ENCODE results near the gene PLPPR1.

The PLPPR1 gene

GRCh38 chr9:101307524-101308213 is 279.1 kb downstream of the PLPPR1 start:
- Histone ChIP-seq H3K9me3 (ENCODE audit: control insufficient read depth, low read depth, low read length) (no peaks in the 10 kb centered on the region), H3K27ac (ENCODE audit: low read length) (no peak overlapping the region), H3K36me3 (ENCODE audit: control insufficient read depth, low read depth, low read length) (no peaks in the 10 kb centered on the region), H3K27me3 (ENCODE audit: control insufficient read depth, insufficient read depth, low read length) (no peaks in the 10 kb centered on the region), H3K4me3 (ENCODE audit: low read length) (no peak overlapping the region), H3K9ac (ENCODE audit: low read length) (no peak overlapping the region), H3K4me1 (ENCODE audit: control insufficient read depth, low read depth, low read length) (no peaks in the 10 kb centered on the region)

- Histone ChIP-seq H3K27me3 (ENCODE audit: control insufficient read depth, insufficient read depth, low read length) (no peaks in the 10 kb centered on the region), H3K36me3 (ENCODE audit: control insufficient read depth, low read depth, low read length) (no peaks in the 10 kb centered on the region), H3K9me3 (ENCODE audit: control insufficient read depth, low read depth, low read length) (no peaks in the 10 kb centered on the region), H3K4me3 (ENCODE audit: low read length) (no peak overlapping the region), H3K4me1 (ENCODE audit: control insufficient read depth, low read depth, low read length) (no peaks in the 10 kb centered on the region), H3K27ac (ENCODE audit: low read length) (no peak overlapping the region), H3K9ac (ENCODE audit: low read length) (no peak overlapping the region)
Observed at GRCh38 chr9:101309139-101309538, 280.6 kb downstream of the PLPPR1 start.

- H3K9ac ChIP-seq (ENCODE audit: low read length), result no peak overlapping the region
- no peaks in the 10 kb centered on the region for H3K27me3 ChIP-seq (ENCODE audit: control insufficient read depth, insufficient read depth, low read length)
- no peaks in the 10 kb centered on the region for H3K4me1 ChIP-seq (ENCODE audit: control insufficient read depth, low read depth, low read length)
- no peaks in the 10 kb centered on the region for H3K36me3 ChIP-seq (ENCODE audit: control insufficient read depth, low read depth, low read length)
- H3K4me3 ChIP-seq (ENCODE audit: low read length), result no peak overlapping the region
- no peaks in the 10 kb centered on the region for H3K9me3 ChIP-seq (ENCODE audit: control insufficient read depth, low read depth, low read length)
- H3K27ac ChIP-seq (ENCODE audit: low read length), result no peak overlapping the region
Observed at GRCh38 chr9:101311191-101311590, 282.7 kb downstream of the PLPPR1 start.

GRCh38 chr9:101311758-101312420 is 283.4 kb downstream of the PLPPR1 start:
- no peak overlapping the region for H3K9ac ChIP-seq (ENCODE audit: low read length)
- no peaks in the 10 kb centered on the region for H3K27me3 ChIP-seq (ENCODE audit: control insufficient read depth, insufficient read depth, low read length)
- H3K4me3 ChIP-seq (ENCODE audit: low read length), result no peak overlapping the region
- no peaks in the 10 kb centered on the region for H3K4me1 ChIP-seq (ENCODE audit: control insufficient read depth, low read depth, low read length)
- H3K27ac ChIP-seq (ENCODE audit: low read length), result no peak overlapping the region
- no peaks in the 10 kb centered on the region for H3K36me3 ChIP-seq (ENCODE audit: control insufficient read depth, low read depth, low read length)
- no peaks in the 10 kb centered on the region for H3K9me3 ChIP-seq (ENCODE audit: control insufficient read depth, low read depth, low read length)

GRCh38 chr9:101312661-101313060 is 284.1 kb downstream of the PLPPR1 start:
- no peak overlapping the region for H3K4me3 ChIP-seq (ENCODE audit: low read length)
- H3K4me1 ChIP-seq (ENCODE audit: control insufficient read depth, low read depth, low read length), result no peaks in the 10 kb centered on the region
- H3K27ac ChIP-seq (ENCODE audit: low read length), result no peak overlapping the region
- no peaks in the 10 kb centered on the region for H3K36me3 ChIP-seq (ENCODE audit: control insufficient read depth, low read depth, low read length)
- no peaks in the 10 kb centered on the region for H3K9me3 ChIP-seq (ENCODE audit: control insufficient read depth, low read depth, low read length)
- H3K27me3 ChIP-seq (ENCODE audit: control insufficient read depth, insufficient read depth, low read length), result no peaks in the 10 kb centered on the region
- no peak overlapping the region for H3K9ac ChIP-seq (ENCODE audit: low read length)

- Histone ChIP-seq H3K9ac (ENCODE audit: low read length) (no peak overlapping the region), H3K9me3 (ENCODE audit: control insufficient read depth, low read depth, low read length) (no peaks in the 10 kb centered on the region)
Observed at GRCh38 chr9:101315112-101315450, 286.6 kb downstream of the PLPPR1 start.

GRCh38 chr9:101317735-101318134 is 289.2 kb downstream of the PLPPR1 start:
- H3K4me1 ChIP-seq (ENCODE audit: control insufficient read depth, low read depth, low read length), result no peaks in the 10 kb centered on the region
- H3K9me3 ChIP-seq (ENCODE audit: control insufficient read depth, low read depth, low read length), result no peaks in the 10 kb centered on the region
- no peak overlapping the region for H3K4me3 ChIP-seq (ENCODE audit: low read length)
- no peaks in the 10 kb centered on the region for H3K27me3 ChIP-seq (ENCODE audit: control insufficient read depth, insufficient read depth, low read length)
- H3K9ac ChIP-seq (ENCODE audit: low read length), result no peak overlapping the region
- no peak overlapping the region for H3K27ac ChIP-seq (ENCODE audit: low read length)
- H3K36me3 ChIP-seq (ENCODE audit: control insufficient read depth, low read depth, low read length), result no peaks in the 10 kb centered on the region

More at GRCh38 chr9:101315112-101315450, 286.6 kb downstream of the PLPPR1 start:
- H3K4me1 ChIP-seq (ENCODE audit: control insufficient read depth, low read depth, low read length), result no peaks in the 10 kb centered on the region
- H3K27ac ChIP-seq (ENCODE audit: low read length), result no peak overlapping the region
- H3K27me3 ChIP-seq (ENCODE audit: control insufficient read depth, insufficient read depth, low read length), result no peaks in the 10 kb centered on the region
- no peaks in the 10 kb centered on the region for H3K36me3 ChIP-seq (ENCODE audit: control insufficient read depth, low read depth, low read length)
- no peak overlapping the region for H3K4me3 ChIP-seq (ENCODE audit: low read length)

GRCh38 chr9:101323129-101323528 is 294.6 kb downstream of the PLPPR1 start:
- no peak overlapping the region for H3K27ac ChIP-seq (ENCODE audit: low read length)
- H3K4me1 ChIP-seq (ENCODE audit: control insufficient read depth, low read depth, low read length), result peaks cover 9% of the 10 kb centered on the region
- H3K36me3 ChIP-seq (ENCODE audit: control insufficient read depth, low read depth, low read length), result no peaks in the 10 kb centered on the region
- H3K27me3 ChIP-seq (ENCODE audit: control insufficient read depth, insufficient read depth, low read length), result no peaks in the 10 kb centered on the region
- no peak overlapping the region for H3K9ac ChIP-seq (ENCODE audit: low read length)
- H3K9me3 ChIP-seq (ENCODE audit: control insufficient read depth, low read depth, low read length), result no peaks in the 10 kb centered on the region
- no peak overlapping the region for H3K4me3 ChIP-seq (ENCODE audit: low read length)

- Histone ChIP-seq H3K4me1 (ENCODE audit: control insufficient read depth, low read depth, low read length) (peaks cover 9% of the 10 kb centered on the region), H3K9ac (ENCODE audit: low read length) (no peak overlapping the region), H3K27ac (ENCODE audit: low read length) (no peak overlapping the region), H3K36me3 (ENCODE audit: control insufficient read depth, low read depth, low read length) (no peaks in the 10 kb centered on the region), H3K4me3 (ENCODE audit: low read length) (no peak overlapping the region), H3K9me3 (ENCODE audit: control insufficient read depth, low read depth, low read length) (no peaks in the 10 kb centered on the region), H3K27me3 (ENCODE audit: control insufficient read depth, insufficient read depth, low read length) (no peaks in the 10 kb centered on the region)
Observed at GRCh38 chr9:101324245-101324804, 295.8 kb downstream of the PLPPR1 start.

- peaks cover 9% of the 10 kb centered on the region for H3K4me1 ChIP-seq (ENCODE audit: control insufficient read depth, low read depth, low read length)
- H3K4me3 ChIP-seq (ENCODE audit: low read length), result no peak overlapping the region
- H3K9me3 ChIP-seq (ENCODE audit: control insufficient read depth, low read depth, low read length), result no peaks in the 10 kb centered on the region
Observed at GRCh38 chr9:101325053-101325452, 296.5 kb downstream of the PLPPR1 start.

GRCh38 chr9:101326035-101326434 is 297.5 kb downstream of the PLPPR1 start:
- Histone ChIP-seq H3K36me3 (ENCODE audit: control insufficient read depth, low read depth, low read length) (no peaks in the 10 kb centered on the region), H3K4me3 (ENCODE audit: low read length) (no peak overlapping the region), H3K9ac (ENCODE audit: low read length) (no peak overlapping the region), H3K4me1 (ENCODE audit: control insufficient read depth, low read depth, low read length) (peaks cover 9% of the 10 kb centered on the region), H3K27me3 (ENCODE audit: control insufficient read depth, insufficient read depth, low read length) (no peaks in the 10 kb centered on the region), H3K27ac (ENCODE audit: low read length) (no peak overlapping the region), H3K9me3 (ENCODE audit: control insufficient read depth, low read depth, low read length) (no peaks in the 10 kb centered on the region)

More at GRCh38 chr9:101325053-101325452, 296.5 kb downstream of the PLPPR1 start:
- H3K36me3 ChIP-seq (ENCODE audit: control insufficient read depth, low read depth, low read length), result no peaks in the 10 kb centered on the region
- no peak overlapping the region for H3K9ac ChIP-seq (ENCODE audit: low read length)
- no peaks in the 10 kb centered on the region for H3K27me3 ChIP-seq (ENCODE audit: control insufficient read depth, insufficient read depth, low read length)
- H3K27ac ChIP-seq (ENCODE audit: low read length), result no peak overlapping the region

GRCh38 chr9:101326501-101326900 is 298.0 kb downstream of the PLPPR1 start:
- no peak overlapping the region for H3K9ac ChIP-seq (ENCODE audit: low read length)
- H3K36me3 ChIP-seq (ENCODE audit: control insufficient read depth, low read depth, low read length), result no peaks in the 10 kb centered on the region
- peaks cover 9% of the 10 kb centered on the region for H3K4me1 ChIP-seq (ENCODE audit: control insufficient read depth, low read depth, low read length)
- H3K27me3 ChIP-seq (ENCODE audit: control insufficient read depth, insufficient read depth, low read length), result no peaks in the 10 kb centered on the region
- no peaks in the 10 kb centered on the region for H3K9me3 ChIP-seq (ENCODE audit: control insufficient read depth, low read depth, low read length)
- no peak overlapping the region for H3K27ac ChIP-seq (ENCODE audit: low read length)
- no peak overlapping the region for H3K4me3 ChIP-seq (ENCODE audit: low read length)
